Astrocyte (in vitro differentiated cells and primary cell): ENCODE measurements around the gene BHLHA15. TPM values are rescaled to one million over a fixed set of nuclear protein-coding genes. Genes with fewer than 3 reads are reported as not detected.

Experiments
- DNase-seq: peaks from one replicate; pipeline ENCODE4 v3.0.0-alpha.2; 2010; ENCODE audit warnings: low read depth
- FAIRE-seq: peaks from 2 replicates; lab custom pipeline; 2011; peaks lifted over from hg19 to GRCh38; lab: Jason Lieb, UNC
- H2AFZ ChIP-seq: 2 replicates; pipeline ENCODE4 v1.6.0; 2012; ENCODE audit warnings: low read depth, low read length, inconsistent platforms
- H3K27ac ChIP-seq: 2 replicates; pipeline ENCODE4 v1.5.1; 2011; ENCODE audit warnings: low read depth, low read length, inconsistent platforms
- H3K27me3 ChIP-seq: 2 replicates; pipeline ENCODE4 v1.6.0; 2011; ENCODE audit warnings: low read length, inconsistent platforms; ENCODE audit not compliant: insufficient read depth
- H3K36me3 ChIP-seq: 2 replicates; pipeline ENCODE4 v1.5.1; 2011; ENCODE audit warnings: low read length, inconsistent platforms; ENCODE audit not compliant: insufficient read depth
- H3K4me1 ChIP-seq: 2 replicates; pipeline ENCODE4 v1.5.1; 2011; ENCODE audit warnings: low read length, inconsistent platforms; ENCODE audit not compliant: insufficient read depth
- H3K4me2 ChIP-seq: 2 replicates; pipeline ENCODE4 v1.6.0; 2012; ENCODE audit warnings: low read length, inconsistent platforms
- H3K4me3 ChIP-seq: 2 replicates; pipeline ENCODE4 v1.5.1; 2011; ENCODE audit warnings: low read depth, mild to moderate bottlenecking, low read length, inconsistent platforms; ENCODE audit not compliant: insufficient read depth
- H3K79me2 ChIP-seq: 2 replicates; pipeline ENCODE4 v1.6.0; 2012; ENCODE audit warnings: mild to moderate bottlenecking, low read length, inconsistent platforms; ENCODE audit not compliant: insufficient read depth
- H3K9ac ChIP-seq: 2 replicates; pipeline ENCODE4 v1.6.0; 2012; ENCODE audit warnings: mild to moderate bottlenecking, low read length, inconsistent platforms
- H3K9me3 ChIP-seq: 2 replicates; pipeline ENCODE4 v1.5.1; 2012; ENCODE audit warnings: low read depth, mild to moderate bottlenecking, low read length, inconsistent platforms; ENCODE audit not compliant: insufficient read depth
- H4K20me1 ChIP-seq: 2 replicates; pipeline ENCODE4 v1.6.0; 2012; ENCODE audit warnings: low read length, inconsistent platforms; ENCODE audit not compliant: insufficient read depth
- H3K27ac Mint-ChIP-seq: one replicate; pipeline ENCODE4 v1.8.0; 2021; ENCODE audit warnings: mild to moderate bottlenecking, mixed read lengths; ENCODE audit not compliant: unreplicated experiment
- H3K27me3 Mint-ChIP-seq: one replicate; pipeline ENCODE4 v1.8.0; 2021; ENCODE audit warnings: low read depth, mixed read lengths; ENCODE audit not compliant: unreplicated experiment
- H3K36me3 Mint-ChIP-seq: one replicate; pipeline ENCODE4 v1.8.0; 2021; ENCODE audit warnings: low read depth, mixed read lengths; ENCODE audit not compliant: unreplicated experiment
- H3K4me1 Mint-ChIP-seq: one replicate; pipeline ENCODE4 v1.8.0; 2021; ENCODE audit warnings: low read depth, mixed read lengths; ENCODE audit not compliant: unreplicated experiment
- H3K4me3 Mint-ChIP-seq: one replicate; pipeline ENCODE4 v1.8.0; 2021; ENCODE audit warnings: mild to moderate bottlenecking, moderate library complexity, mixed read lengths; ENCODE audit not compliant: unreplicated experiment
- H3K9me3 Mint-ChIP-seq: one replicate; pipeline ENCODE4 v1.8.0; 2021; ENCODE audit warnings: mild to moderate bottlenecking, mixed read lengths; ENCODE audit not compliant: unreplicated experiment
- EZH2 ChIP-seq: IDR thresholded peaks from 2 replicates; pipeline ENCODE4 v1.6.1; 2012; ENCODE audit warnings: mild to moderate bottlenecking, low read length, inconsistent platforms; ENCODE audit not compliant: insufficient read depth
- total RNA-seq: library from RNA; stranded (reverse); gene quantifications from 2 replicates; pipeline ENCODE4 v1.2.1, GENCODE V29; 2021
- TF ChIP-seq, protein P1 (sequence below): IDR thresholded peaks from 2 replicates; pipeline ENCODE4 v1.5.1; 2011; ENCODE audit warnings: low read depth, mild to moderate bottlenecking, inconsistent platforms, low read length, moderate library complexity; ENCODE audit not compliant: insufficient read depth

The BHLHA15 gene
- total RNA-seq, 1 donor from 2014 or later = 0.57 TPM

DNA sequence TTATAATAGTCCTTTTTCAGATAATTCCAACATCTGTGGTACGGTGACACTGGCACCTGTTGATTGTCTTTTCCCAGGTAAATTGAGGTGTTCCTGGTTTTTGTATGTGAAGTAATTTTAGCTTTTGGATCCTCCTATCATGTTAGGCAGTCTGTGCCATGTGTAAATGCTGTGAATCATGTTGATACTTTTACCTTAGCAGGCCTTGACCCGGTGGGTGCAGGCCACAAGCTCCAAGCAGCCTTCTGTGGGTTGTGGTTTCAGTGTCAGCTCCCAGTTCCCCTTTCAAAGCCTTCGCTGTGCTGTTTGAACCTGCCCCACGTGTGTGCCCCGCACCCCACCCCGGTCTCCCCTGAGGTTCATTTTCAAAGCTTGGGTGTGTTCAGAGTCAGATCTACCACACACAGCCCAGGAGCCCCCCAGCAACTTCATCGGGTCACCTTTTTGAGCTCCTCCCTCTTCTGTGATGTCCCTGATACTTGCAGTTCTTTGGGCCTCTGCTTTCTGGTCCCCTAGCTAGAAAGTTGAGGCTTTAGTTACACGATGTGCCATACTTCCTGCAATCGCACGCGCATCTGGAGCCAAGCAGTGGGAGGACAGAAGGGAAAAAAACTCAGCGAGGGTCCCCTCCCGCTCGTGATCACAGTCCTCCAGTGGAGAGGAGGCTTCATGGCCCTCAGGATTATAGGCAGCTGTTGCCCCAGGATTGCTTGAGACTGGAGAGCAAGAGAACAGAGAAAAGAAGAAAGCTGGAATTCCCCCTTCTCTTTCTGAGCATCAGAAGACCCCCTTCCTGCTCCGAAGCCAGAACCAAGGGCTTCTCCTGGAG is 8.7 kb upstream of the BHLHA15 start:
- H3K4me1 Mint-ChIP-seq = peaks cover 17% of the 10 kb centered on the region
- H3K27me3 ChIP-seq = no peaks in the 10 kb centered on the region
- no peaks in the 10 kb centered on the region for H3K4me1 ChIP-seq
- no peaks in the 10 kb centered on the region for H3K9me3 Mint-ChIP-seq
- no peak overlapping the region for H3K4me3 ChIP-seq
- H3K27me3 Mint-ChIP-seq = no peaks in the 10 kb centered on the region
- H3K4me3 Mint-ChIP-seq = no peak overlapping the region
- no peak for TF ChIP-seq EZH2
- TF ChIP-seq, protein P1, sequence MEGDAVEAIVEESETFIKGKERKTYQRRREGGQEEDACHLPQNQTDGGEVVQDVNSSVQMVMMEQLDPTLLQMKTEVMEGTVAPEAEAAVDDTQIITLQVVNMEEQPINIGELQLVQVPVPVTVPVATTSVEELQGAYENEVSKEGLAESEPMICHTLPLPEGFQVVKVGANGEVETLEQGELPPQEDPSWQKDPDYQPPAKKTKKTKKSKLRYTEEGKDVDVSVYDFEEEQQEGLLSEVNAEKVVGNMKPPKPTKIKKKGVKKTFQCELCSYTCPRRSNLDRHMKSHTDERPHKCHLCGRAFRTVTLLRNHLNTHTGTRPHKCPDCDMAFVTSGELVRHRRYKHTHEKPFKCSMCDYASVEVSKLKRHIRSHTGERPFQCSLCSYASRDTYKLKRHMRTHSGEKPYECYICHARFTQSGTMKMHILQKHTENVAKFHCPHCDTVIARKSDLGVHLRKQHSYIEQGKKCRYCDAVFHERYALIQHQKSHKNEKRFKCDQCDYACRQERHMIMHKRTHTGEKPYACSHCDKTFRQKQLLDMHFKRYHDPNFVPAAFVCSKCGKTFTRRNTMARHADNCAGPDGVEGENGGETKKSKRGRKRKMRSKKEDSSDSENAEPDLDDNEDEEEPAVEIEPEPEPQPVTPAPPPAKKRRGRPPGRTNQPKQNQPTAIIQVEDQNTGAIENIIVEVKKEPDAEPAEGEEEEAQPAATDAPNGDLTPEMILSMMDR = no peak
- no peak for FAIRE-seq
- H3K9ac ChIP-seq = no peak overlapping the region
- H3K36me3 Mint-ChIP-seq = peaks cover 8% of the 10 kb centered on the region
- H2AFZ ChIP-seq = no peak overlapping the region
- no peak overlapping the region for H3K27ac Mint-ChIP-seq
- peaks cover 4% of the 10 kb centered on the region for H4K20me1 ChIP-seq
- peaks cover 3% of the 10 kb centered on the region for H3K79me2 ChIP-seq
- H3K4me2 ChIP-seq = no peak overlapping the region
- H3K36me3 ChIP-seq = no peaks in the 10 kb centered on the region
- H3K27ac ChIP-seq = no peak overlapping the region
- H3K9me3 ChIP-seq = no peaks in the 10 kb centered on the region
- no peak for DNase-seq

DNA sequence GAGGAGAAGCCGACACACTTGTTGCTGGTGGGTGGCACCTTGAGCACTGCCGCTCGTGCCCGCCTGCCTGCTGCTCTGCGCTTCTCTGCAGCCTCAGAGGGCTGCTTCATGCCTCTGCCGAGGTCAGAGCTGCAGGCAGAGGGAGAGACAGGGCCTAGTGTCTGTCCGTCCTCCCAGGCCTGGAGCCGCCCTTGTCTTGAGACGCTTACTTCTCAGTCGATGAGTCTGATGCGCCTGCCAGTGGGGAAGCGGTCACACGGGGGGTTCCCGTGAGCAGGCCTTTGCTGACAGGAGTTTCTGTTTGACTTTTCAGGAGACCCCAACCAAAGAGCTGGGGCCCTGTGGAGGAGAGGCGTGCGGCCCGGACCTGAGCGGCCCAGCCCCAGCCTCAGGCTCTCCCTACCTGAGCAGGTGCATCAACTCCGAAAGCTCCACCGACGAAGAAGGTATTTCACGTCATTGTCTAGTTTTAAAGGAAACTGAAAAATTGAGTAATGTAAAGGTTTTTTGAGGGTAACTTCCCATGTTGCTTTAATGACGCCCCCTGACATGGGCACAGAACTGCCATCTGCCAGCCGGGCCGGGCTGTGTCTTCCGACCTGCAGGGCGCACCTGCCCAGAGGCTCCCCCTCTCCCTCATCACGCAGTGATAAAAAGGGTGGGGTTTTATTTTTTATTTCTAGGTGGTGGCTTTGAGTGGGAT is 7.8 kb upstream of the BHLHA15 start:
- Mint-ChIP-seq H3K4me3 (no peak overlapping the region), H3K9me3 (no peaks in the 10 kb centered on the region), H3K4me1 (peaks cover 17% of the 10 kb centered on the region), H3K27me3 (no peaks in the 10 kb centered on the region), H3K27ac (no peak overlapping the region), H3K36me3 (peaks cover 8% of the 10 kb centered on the region)
- FAIRE-seq = no peak
- DNase-seq = no peak
- Histone ChIP-seq H4K20me1 (peaks cover 4% of the 10 kb centered on the region), H3K9me3 (no peaks in the 10 kb centered on the region), H3K4me1 (no peaks in the 10 kb centered on the region), H3K4me3 (no peak overlapping the region), H3K27me3 (no peaks in the 10 kb centered on the region), H2AFZ (no peak overlapping the region), H3K79me2 (peaks cover 3% of the 10 kb centered on the region), H3K27ac (no peak overlapping the region), H3K36me3 (no peaks in the 10 kb centered on the region), H3K9ac (no peak overlapping the region), H3K4me2 (no peak overlapping the region)
- no peak for TF ChIP-seq EZH2
- TF ChIP-seq, protein P1 = no peak
